DND-41 (cell line): ENCODE measurements around the gene MB.

Experiments used
- ATAC-seq: fragments of 200-7000 bp; cut with Tn5 transposase; 3 replicates; pipeline ENCODE4 v1.9.1; 2021; ENCODE audit warnings: low read depth; ENCODE audit not compliant: insufficient read depth
- DNase-seq: peaks from one replicate; pipeline ENCODE4 v3.0.0-alpha.2; 2020
- H2AFZ ChIP-seq: 2 replicates; pipeline ENCODE4 v1.6.0; 2012; ENCODE audit warnings: low read depth, low read length
- H3K27ac ChIP-seq: 2 replicates; pipeline ENCODE4 v1.5.1; 2012; ENCODE audit warnings: low read length, inconsistent platforms
- H3K27me3 ChIP-seq: fragments of 200-600 bp; sonication (generic); 2 replicates; pipeline ENCODE4 v1.6.0; 2012; ENCODE audit warnings: low read length, mild to moderate bottlenecking, inconsistent platforms; ENCODE audit not compliant: insufficient read depth, poor library complexity
- H3K36me3 ChIP-seq: 2 replicates; pipeline ENCODE4 v1.5.1; 2012; ENCODE audit warnings: low read length, inconsistent platforms; ENCODE audit not compliant: insufficient read depth
- H3K4me1 ChIP-seq: 2 replicates; pipeline ENCODE4 v1.5.1; 2012; ENCODE audit warnings: mild to moderate bottlenecking, low read length; ENCODE audit not compliant: insufficient read depth
- H3K4me2 ChIP-seq: 2 replicates; pipeline ENCODE4 v1.6.0; 2012; ENCODE audit warnings: mild to moderate bottlenecking, moderate library complexity, low read length, inconsistent platforms; ENCODE audit not compliant: insufficient read depth
- H3K4me3 ChIP-seq, 2 experiments: fragments of 200-600 bp in 1 of 2; shearing (Covaris generic) in 1 of 2; 2 replicates each; pipeline ENCODE4 v1.5.1; 2012 to 2016; ENCODE audit warnings: inconsistent platforms in 2 of 2, low read length in 2 of 2, mild to moderate bottlenecking in 2 of 2, low read depth in 1 of 2, moderate library complexity in 1 of 2
- H3K79me2 ChIP-seq: 2 replicates; pipeline ENCODE4 v1.6.0; 2012; ENCODE audit warnings: low read length, inconsistent platforms; ENCODE audit not compliant: insufficient read depth
- H3K9ac ChIP-seq: 2 replicates; pipeline ENCODE4 v1.6.0; 2012; ENCODE audit warnings: low read depth, mild to moderate bottlenecking, inconsistent platforms, low read length, moderate library complexity
- H3K9me3 ChIP-seq: 2 replicates; pipeline ENCODE4 v1.5.1; 2012; ENCODE audit warnings: low read length, moderate library complexity, mild to moderate bottlenecking, inconsistent platforms; ENCODE audit not compliant: insufficient read depth, severe bottlenecking
- H4K20me1 ChIP-seq: 2 replicates; pipeline ENCODE4 v1.6.0; 2012; ENCODE audit warnings: low read length; ENCODE audit not compliant: insufficient read depth
- EZH2 ChIP-seq: IDR thresholded peaks from 3 replicates; pipeline ENCODE4 v1.6.1; 2012; ENCODE audit warnings: borderline replicate concordance, low read depth, mild to moderate bottlenecking, moderate library complexity, low read length, inconsistent platforms; ENCODE audit not compliant: severe bottlenecking
- TF ChIP-seq, protein P1 (sequence below): IDR thresholded peaks from 2 replicates; pipeline ENCODE4 v1.5.1; 2012; ENCODE audit warnings: borderline replicate concordance, low read length, moderate library complexity, mild to moderate bottlenecking; ENCODE audit not compliant: poor library complexity, severe bottlenecking; ENCODE audit errors: extremely low read depth

Gene MB

DNA sequence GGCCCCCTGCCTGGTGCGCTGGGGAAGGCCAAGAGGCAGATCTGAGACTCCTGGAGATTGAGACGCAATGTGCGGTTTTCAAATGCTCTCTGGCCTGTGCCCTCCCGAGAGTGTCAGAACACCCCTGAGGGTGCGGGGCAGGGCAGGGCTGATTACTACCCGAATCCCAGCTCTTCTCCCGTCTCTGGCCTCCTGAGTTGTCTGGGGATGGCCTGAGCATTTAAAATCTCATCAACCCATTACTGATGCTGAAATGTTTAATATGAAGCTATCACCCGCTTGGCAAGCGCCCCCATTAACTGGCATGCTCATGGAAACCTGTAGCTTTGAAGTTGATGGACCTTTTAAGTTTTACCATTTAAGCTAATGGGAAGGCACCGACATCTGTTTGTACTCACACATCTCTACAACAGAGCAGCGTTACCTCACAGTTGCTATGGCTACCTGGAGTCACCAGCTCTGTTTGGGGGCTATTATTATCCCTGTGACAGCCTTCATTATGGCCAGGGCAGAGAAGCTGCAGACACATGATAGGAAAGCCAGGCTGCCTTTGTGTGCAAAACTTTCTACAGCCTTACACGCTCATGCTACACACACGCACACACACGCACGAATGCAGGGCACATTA is 3.6 kb upstream of the MB start:
- ATAC-seq (no peak), DNase-seq (no peak)
- no peak overlapping the region for H3K27ac ChIP-seq
- peaks cover 11% of the 10 kb centered on the region; the same call in 1 of the 2 replicates for H3K4me1 ChIP-seq
- no peaks in the 10 kb centered on the region for H3K79me2 ChIP-seq
- H3K9me3 ChIP-seq: no peaks in the 10 kb centered on the region
- no peak overlapping the region for H3K4me2 ChIP-seq
- H3K4me3 ChIP-seq: no peak overlapping the region
- no peaks in the 10 kb centered on the region for H4K20me1 ChIP-seq
- H3K9ac ChIP-seq: no peak overlapping the region
- TF ChIP-seq, protein P1, sequence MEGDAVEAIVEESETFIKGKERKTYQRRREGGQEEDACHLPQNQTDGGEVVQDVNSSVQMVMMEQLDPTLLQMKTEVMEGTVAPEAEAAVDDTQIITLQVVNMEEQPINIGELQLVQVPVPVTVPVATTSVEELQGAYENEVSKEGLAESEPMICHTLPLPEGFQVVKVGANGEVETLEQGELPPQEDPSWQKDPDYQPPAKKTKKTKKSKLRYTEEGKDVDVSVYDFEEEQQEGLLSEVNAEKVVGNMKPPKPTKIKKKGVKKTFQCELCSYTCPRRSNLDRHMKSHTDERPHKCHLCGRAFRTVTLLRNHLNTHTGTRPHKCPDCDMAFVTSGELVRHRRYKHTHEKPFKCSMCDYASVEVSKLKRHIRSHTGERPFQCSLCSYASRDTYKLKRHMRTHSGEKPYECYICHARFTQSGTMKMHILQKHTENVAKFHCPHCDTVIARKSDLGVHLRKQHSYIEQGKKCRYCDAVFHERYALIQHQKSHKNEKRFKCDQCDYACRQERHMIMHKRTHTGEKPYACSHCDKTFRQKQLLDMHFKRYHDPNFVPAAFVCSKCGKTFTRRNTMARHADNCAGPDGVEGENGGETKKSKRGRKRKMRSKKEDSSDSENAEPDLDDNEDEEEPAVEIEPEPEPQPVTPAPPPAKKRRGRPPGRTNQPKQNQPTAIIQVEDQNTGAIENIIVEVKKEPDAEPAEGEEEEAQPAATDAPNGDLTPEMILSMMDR: no peak
- no peak overlapping the region for H2AFZ ChIP-seq
- no peaks in the 10 kb centered on the region for H3K36me3 ChIP-seq
- no peaks in the 10 kb centered on the region for H3K27me3 ChIP-seq

DNA sequence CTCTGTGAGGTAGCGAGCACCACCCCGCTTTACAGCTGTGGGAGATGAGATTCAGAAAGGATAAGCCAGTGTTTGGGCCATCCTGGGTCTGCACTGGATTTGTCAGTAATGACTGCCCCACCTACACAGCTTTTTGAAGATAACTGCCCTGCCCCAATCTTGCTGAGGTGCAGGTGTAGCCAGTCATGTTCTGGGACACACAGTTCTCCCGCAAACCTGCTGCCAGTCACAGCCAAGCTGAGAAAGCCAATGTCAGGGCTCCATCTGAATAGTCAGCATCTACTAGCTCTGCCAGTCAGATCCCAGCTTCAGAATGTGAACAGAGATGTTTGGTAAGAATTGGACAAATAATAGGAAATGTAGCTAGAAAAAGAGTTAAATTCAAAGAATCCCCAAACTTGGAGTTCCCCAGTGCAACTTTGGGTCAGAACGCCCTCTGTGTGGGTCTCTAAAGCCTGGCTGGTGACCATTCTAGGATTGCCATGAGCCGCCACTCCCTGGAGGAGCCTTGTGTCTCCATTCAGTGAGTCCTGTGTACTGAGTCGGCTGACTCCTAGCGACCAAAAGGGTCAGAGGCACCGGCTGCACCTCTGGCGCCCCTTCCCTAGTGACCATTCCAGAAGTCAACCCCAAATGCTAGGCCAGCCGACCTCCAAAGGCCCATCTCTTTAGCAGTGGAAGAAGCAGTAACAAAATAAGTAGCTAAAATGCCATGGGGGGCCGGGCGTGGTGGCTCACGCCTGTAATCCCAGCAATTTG is 2.4 kb upstream of the MB start:
- no peak overlapping the region for H2AFZ ChIP-seq
- H3K79me2 ChIP-seq: no peaks in the 10 kb centered on the region
- no peak for ATAC-seq
- peaks cover 11% of the 10 kb centered on the region; the same call in 1 of the 2 replicates for H3K4me1 ChIP-seq
- H3K4me2 ChIP-seq: no peak overlapping the region
- no peaks in the 10 kb centered on the region for H3K36me3 ChIP-seq
- no peaks in the 10 kb centered on the region for H4K20me1 ChIP-seq
- TF ChIP-seq EZH2: no peak
- TF ChIP-seq, protein P1: no peak
- no peak overlapping the region for H3K27ac ChIP-seq
- no peak for DNase-seq
- H3K9ac ChIP-seq: no peak overlapping the region
- no peaks in the 10 kb centered on the region for H3K27me3 ChIP-seq
- H3K9me3 ChIP-seq: no peaks in the 10 kb centered on the region
- no peak overlapping the region for H3K4me3 ChIP-seq

DNA sequence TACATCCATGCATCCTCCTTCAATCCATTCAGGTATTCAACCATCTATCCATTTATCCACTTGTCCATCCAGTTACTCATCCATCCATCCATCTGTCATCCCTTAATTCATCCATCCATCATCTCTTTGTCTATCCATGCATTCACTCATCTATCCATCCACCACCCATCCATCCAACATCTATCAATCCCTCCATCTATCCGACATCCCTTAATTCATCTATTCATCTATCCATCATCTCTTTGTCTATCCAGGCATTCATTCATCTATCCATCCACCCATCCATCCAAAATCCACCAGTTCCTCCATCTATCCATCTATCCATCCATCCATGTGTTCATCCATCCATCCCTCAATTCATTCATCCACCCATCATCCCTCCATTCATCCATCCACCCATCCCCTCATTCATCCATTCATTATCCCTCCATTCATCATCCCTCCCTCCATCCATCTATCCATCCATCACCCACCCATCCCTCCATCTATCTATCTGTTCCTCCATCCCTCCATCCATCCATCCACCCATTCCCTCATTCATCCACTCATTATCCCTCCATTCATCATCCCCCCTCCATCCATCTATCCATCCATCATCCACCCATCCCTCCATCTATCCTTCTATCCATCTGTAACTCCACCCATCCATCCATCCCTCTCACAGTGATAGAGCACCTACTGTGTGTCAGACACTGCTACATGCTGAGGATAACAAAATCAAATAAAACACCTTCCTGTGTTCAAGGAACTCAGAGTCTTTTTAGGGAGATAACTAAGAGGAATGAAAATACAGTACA is 1.5 kb upstream of the MB start:
- no peak for ATAC-seq
- H3K9ac ChIP-seq: no peak overlapping the region

More for the DNA sequence above, 1.5 kb upstream of the MB start:
- H2AFZ ChIP-seq: no peak overlapping the region
- H3K27ac ChIP-seq: no peak overlapping the region
- H3K4me2 ChIP-seq: no peak overlapping the region
- no peaks in the 10 kb centered on the region for H3K27me3 ChIP-seq
- H4K20me1 ChIP-seq: no peaks in the 10 kb centered on the region
- TF ChIP-seq, protein P1: no peak
- no peak for TF ChIP-seq EZH2
- H3K79me2 ChIP-seq: no peaks in the 10 kb centered on the region
- no peaks in the 10 kb centered on the region for H3K36me3 ChIP-seq
- H3K4me1 ChIP-seq: peaks cover 11% of the 10 kb centered on the region; the same call in 1 of the 2 replicates
- no peaks in the 10 kb centered on the region for H3K9me3 ChIP-seq
- H3K4me3 ChIP-seq: no peak overlapping the region
- DNase-seq: no peak
